ENCODE data around the gene REXO1. TPM values are rescaled to one million over a fixed set of nuclear protein-coding genes. Genes with fewer than 3 reads are reported as not detected.

REXO1 gene
- total RNA-seq, 1 experiment from 2014 or later = 56.8 TPM

- H3K4me3 Mint-ChIP-seq = peak overlapping the region; percentile 36 to 66
- peaks cover 26 to 37% of the 10 kb centered on the region in 2 experiments for H3K9me3 Mint-ChIP-seq
- Histone ChIP-seq H3K4me1 (ENCODE audit: insufficient read depth, low read length) (no peaks in the 10 kb centered on the region), H3K9ac (ENCODE audit: extremely low read depth, insufficient read length, low read length) (no peak overlapping the region), H2BK120ac (ENCODE audit: low read depth, low read length, poor library complexity, severe bottlenecking) (no peak overlapping the region), H3K4me2 (ENCODE audit: insufficient read depth, insufficient read length, low read length) (peak overlapping the region; percentile 28), H3K79me1 (ENCODE audit: insufficient read depth, low read depth, low read length, poor library complexity, severe bottlenecking) (no peaks in the 10 kb centered on the region), H2BK15ac (ENCODE audit: low read depth, low read length) (no peak overlapping the region), H3K18ac (ENCODE audit: insufficient read length, low read depth, low read length) (no peak overlapping the region), H2BK12ac (ENCODE audit: insufficient read length, low read depth, low read length) (no peak overlapping the region), H3K79me2 (ENCODE audit: insufficient read depth, low read length) (no peaks in the 10 kb centered on the region), H3K14ac (ENCODE audit: insufficient read depth, low read length) (no peak overlapping the region), H3K27ac (ENCODE audit: insufficient read length, low read depth, low read length) (no peak overlapping the region), H3K23me2 (ENCODE audit: insufficient read length, low read depth, low read length, poor library complexity, severe bottlenecking) (no peaks in the 10 kb centered on the region), H4K91ac (ENCODE audit: insufficient read length, low read depth, low read length) (no peak overlapping the region), H3K56ac (ENCODE audit: insufficient read length, low read depth, low read length) (no peak overlapping the region), H2BK5ac (ENCODE audit: insufficient read length, low read length) (no peak overlapping the region), H2AK5ac (ENCODE audit: insufficient read length, low read length) (no peak overlapping the region), H2AFZ (ENCODE audit: low read length) (no peak overlapping the region), H3T11ph (ENCODE audit: low read length) (no peak overlapping the region), H3K23ac (ENCODE audit: insufficient read length, low read depth, low read length) (no peak overlapping the region), H3K27me3 (ENCODE audit: insufficient read depth, low read length) (peaks cover 45% of the 10 kb centered on the region), H4K8ac (replicated peaks; ENCODE audit: insufficient read length, low read depth, low read length) (no peak overlapping the region), H4K20me1 (ENCODE audit: control insufficient read depth, insufficient read depth, insufficient read length) (no peaks in the 10 kb centered on the region), H4K5ac (ENCODE audit: insufficient read length, low read depth, low read length) (no peak overlapping the region), H3K4ac (ENCODE audit: low read depth, low read length) (no peak overlapping the region), H3K9me3 (ENCODE audit: control insufficient read depth, low read depth, low read length) (peaks cover 10% of the 10 kb centered on the region), H2BK20ac (ENCODE audit: low read depth, low read length, poor library complexity, severe bottlenecking) (no peak overlapping the region)
- no peak overlapping the region for H3K27ac Mint-ChIP-seq
- peaks cover 13 to 19% of the 10 kb centered on the region in 2 experiments for H3K4me1 Mint-ChIP-seq
- H3K27me3 Mint-ChIP-seq (ENCODE audit: low read depth) = peaks cover 97% of the 10 kb centered on the region
- peak; percentile 93 for DNase-seq
- WGBS (ENCODE audit: extremely low coverage, insufficient read length, low lambda C conversion rate) = no CpG with 5 or more reads among the region's 59 CpGs
- peaks cover 0 to 7% (median 2%) of the 10 kb centered on the region in 3 experiments; a peak in 4 of 7 replicates for H3K36me3 Mint-ChIP-seq (ENCODE audit: insufficient read depth in 1 of 3, low read depth in 3 of 3)
- TF ChIP-seq CTCF (conservative IDR thresholded peaks at IDR 0.05) = peak; percentile 85
These were observed 73.1 kb downstream of the REXO1 start for GRCh38 chr19:1774989-1775772.
